B cell (primary cell): ENCODE data around the gene DNAAF8. TPM values are rescaled to one million over a fixed set of nuclear protein-coding genes. Genes with fewer than 3 reads are reported as not detected.

Source experiments
- ATAC-seq: fragments of 200-7000 bp; cut with Tn5 transposase; one replicate; pipeline ENCODE4 v1.10.0; 2021; ENCODE audit warnings: low read depth, mild to moderate bottlenecking, moderate number of reproducible peaks, moderate library complexity
- CTCF ChIA-PET: fragments of 350-600 bp; sonication (Branson Sonifier 250); formaldehyde crosslinking; loops from one replicate; lab custom pipeline; 2021; ENCODE audit warnings: antibody characterized with exemption, inconsistent platforms; lab: Charles Lee
- POLR2A ChIA-PET: fragments of 350-600 bp; sonication (Branson Sonifier 250); formaldehyde crosslinking; loops from one replicate; lab custom pipeline; 2021; ENCODE audit warnings: antibody characterized with exemption; lab: Charles Lee
- DNase-seq: peaks from one replicate; pipeline ENCODE4 v3.0.0; 2013
- H2AFZ ChIP-seq: 2 replicates; pipeline ENCODE4 v1.6.1; 2012; ENCODE audit warnings: mild to moderate bottlenecking, low read depth, low read length; ENCODE audit not compliant: insufficient read depth, poor library complexity, severe bottlenecking
- H3K27ac ChIP-seq, 2 donors: 1 replicate in 1 of 2; 2 replicates in 1 of 2; pipeline ENCODE4 v1.5.1; 2012 to 2013; ENCODE audit warnings: low read length in 2 of 2, mild to moderate bottlenecking in 2 of 2, moderate library complexity in 1 of 2
- H3K27me3 ChIP-seq, 4 experiments: fragments of 200-600 bp in 1 of 4; sonication (generic) in 1 of 4; replicated peaks in 1 of 4; 1 replicate in 2 of 4; 2 replicates in 2 of 4; pipeline versions ENCODE4 v1.6.1 to v1.7.0; 2013 to 2016; ENCODE audit warnings: low read length in 3 of 4, mild to moderate bottlenecking in 2 of 4, mixed read lengths in 1 of 4, moderate library complexity in 1 of 4; ENCODE audit not compliant: insufficient read depth in 4 of 4, control insufficient read depth in 3 of 4; ENCODE audit errors: control extremely low read depth in 1 of 4
- H3K36me3 ChIP-seq, 2 experiments: replicated peaks in 1 of 2; 1 replicate in 1 of 2; 2 replicates in 1 of 2; pipeline versions ENCODE4 v1.6.1 to v1.7.1; 2013; ENCODE audit warnings: low read length in 1 of 2; ENCODE audit not compliant: insufficient read depth in 2 of 2, control insufficient read depth in 1 of 2; ENCODE audit errors: control extremely low read depth in 1 of 2, extremely low read depth in 1 of 2
- H3K4me1 ChIP-seq, 2 donors: fragments of 200-600 bp in 1 of 2; sonication (generic) in 1 of 2; 1 replicate in 1 of 2; 2 replicates in 1 of 2; pipeline versions ENCODE4 v1.5.1 to v1.6.1; 2013 to 2017; ENCODE audit warnings: low read length in 2 of 2; ENCODE audit not compliant: control insufficient read depth in 2 of 2, insufficient read depth in 2 of 2
- H3K4me2 ChIP-seq: replicated peaks from 2 replicates; pipeline ENCODE3; 2012; ENCODE audit warnings: mild to moderate bottlenecking, low read depth, low read length; ENCODE audit not compliant: poor library complexity, severe bottlenecking
- H3K4me3 ChIP-seq, 5 experiments: fragments of 200-600 bp in 1 of 5; sonication (generic) in 1 of 5; 1 replicate in 3 of 5; 2 replicates in 2 of 5; pipeline versions ENCODE4 v1.5.1 to v1.7.0; 2011 to 2016; ENCODE audit warnings: low read length in 4 of 5, mild to moderate bottlenecking in 4 of 5, low read depth in 2 of 5, control low read depth in 1 of 5, moderate library complexity in 1 of 5; ENCODE audit not compliant: insufficient read depth in 1 of 5; ENCODE audit errors: control extremely low read depth in 1 of 5, extremely low read depth in 1 of 5
- H3K79me2 ChIP-seq: fragments of 200-600 bp; sonication (generic); one replicate; pipeline ENCODE4 v1.6.0; 2016; ENCODE audit warnings: low read length; ENCODE audit not compliant: control insufficient read depth, insufficient read depth
- H3K9ac ChIP-seq: fragments of 200-600 bp; sonication (generic); 2 replicates; pipeline ENCODE4 v1.6.1; 2017; ENCODE audit warnings: mild to moderate bottlenecking, low read length, moderate library complexity
- H3K9me3 ChIP-seq, 3 donors: one replicate each; pipeline versions ENCODE4 v1.6.1 to v1.7.1; 2013; ENCODE audit warnings: low read length in 2 of 3; ENCODE audit not compliant: control insufficient read depth in 2 of 3, insufficient read depth in 1 of 3; ENCODE audit errors: control extremely low read depth in 1 of 3
- H4K20me1 ChIP-seq: 2 replicates; pipeline ENCODE4 v1.6.0; 2012; ENCODE audit warnings: mild to moderate bottlenecking, low read length; ENCODE audit not compliant: insufficient read depth, control insufficient read depth, poor library complexity, severe bottlenecking
- H3K27ac Mint-ChIP-seq: one replicate; pipeline ENCODE4 v1.8.0; 2021; ENCODE audit warnings: mixed read lengths
- H3K27me3 Mint-ChIP-seq: one replicate; pipeline ENCODE4 v1.8.0; 2021; ENCODE audit warnings: mixed read lengths
- H3K4me1 Mint-ChIP-seq: one replicate; pipeline ENCODE4 v1.8.0; 2021; ENCODE audit warnings: mixed read lengths
- H3K4me3 Mint-ChIP-seq: one replicate; pipeline ENCODE4 v1.8.0; 2021; ENCODE audit warnings: mixed read lengths
- H3K9me3 Mint-ChIP-seq: one replicate; pipeline ENCODE4 v1.8.0; 2022; ENCODE audit warnings: mixed read lengths; ENCODE audit not compliant: insufficient read depth
- CTCF ChIP-seq: fragments of 200-600 bp; IDR thresholded peaks from one replicate; pipeline ENCODE4 v1.8.0; 2022; ENCODE audit warnings: antibody characterized with exemption, mild to moderate bottlenecking
- EZH2 ChIP-seq: IDR thresholded peaks from 2 replicates; pipeline ENCODE4 v1.6.1; 2012; ENCODE audit warnings: borderline replicate concordance, low read depth, mild to moderate bottlenecking, moderate library complexity, low read length; ENCODE audit not compliant: insufficient read depth, poor library complexity, severe bottlenecking
- WGBS: methylation state at CpG from one replicate; pipeline ENCODE4 v1.1.5; 2013; ENCODE audit warnings: missing lambda C conversion rate; ENCODE audit not compliant: insufficient coverage; 5-methylcytosine and 5-hydroxymethylcytosine counted together
- intact Hi-C: fragments of 100-400 bp; cut with micrococcal nuclease; formaldehyde crosslinking; loops from one replicate; pipeline ENCODE4 v1.10.0; 2022
- polyA plus RNA-seq: library from polyadenylated mRNA; depleted of rRNA; stranded (reverse); fragments of >200 nt; gene quantifications from 2 replicates; pipeline ENCODE4 v1.2.3, GENCODE V29; 2012
- total RNA-seq, 2 donors: library from RNA; stranded (reverse); fragments of 120-200 nt in 1 of 2; gene quantifications; 1 replicate in 1 of 2; 2 replicates in 1 of 2; pipeline versions ENCODE4 v1.2.3 to v1.2.4, GENCODE V29; 2013 to 2022

Gene DNAAF8
- total and polyA plus RNA-seq, 2 donors (not counting 1 experiment from before 2014, with no cell fraction given): 0.09 to 0.44 TPM

GRCh38 chr16:4691666-4692412, 42.5 kb upstream of the DNAAF8 start:
- H3K79me2 ChIP-seq: peaks cover 16% of the 10 kb centered on the region
- no peak overlapping the region for H2AFZ ChIP-seq
- H3K9me3 ChIP-seq: no peaks in the 10 kb centered on the region
- ATAC-seq (no peak), DNase-seq (no peak)
- H3K4me2 ChIP-seq: peak overlapping the region; percentile 92
- H3K27me3 ChIP-seq: no peaks in the 10 kb centered on the region
- Mint-ChIP-seq H3K4me1 (peaks cover 22% of the 10 kb centered on the region), H3K9me3 (no peaks in the 10 kb centered on the region), H3K27ac (no peak overlapping the region), H3K27me3 (no peaks in the 10 kb centered on the region), H3K4me3 (no peak overlapping the region)
- no peak overlapping the region for H3K9ac ChIP-seq
- WGBS: 83% methylated on average over 11 of the region's 20 CpGs
- peaks cover 13% of the 10 kb centered on the region for H4K20me1 ChIP-seq
- H3K36me3 ChIP-seq: peaks cover 0 to 20% of the 10 kb centered on the region in 2 experiments
- CTCF ChIA-PET: no interaction called here
- POLR2A ChIA-PET: no interaction called here
- no peak for TF ChIP-seq CTCF
- TF ChIP-seq EZH2: no peak
- H3K4me3 ChIP-seq: no peak overlapping the region
- no peak overlapping the region for H3K27ac ChIP-seq
- peaks cover 15 to 19% of the 10 kb centered on the region in 2 donors for H3K4me1 ChIP-seq
- intact Hi-C loops: loop anchor here (2.0 to 5.0 kb wide), 4 partner anchors 67 to 420 kb away; partner anchors contain the start of genes HMOX2, MGRN1 and TFAP4
